Ovary (tissue), 9 donors: ENCODE data around the gene NCOA6. TPM values are rescaled to one million over a fixed set of nuclear protein-coding genes. Genes with fewer than 3 reads are reported as not detected.

ENCODE experiments used
- DNase-seq, 5 donors: peaks; one replicate each; pipeline ENCODE4 v3.0.0-alpha.2; 2019 to 2020
- H3K27ac ChIP-seq, 2 donors: fragments of 200-600 bp; one replicate each; pipeline versions ENCODE4 v1.5.1 to v1.8.0; 2019 to 2022
- H3K27me3 ChIP-seq: fragments of 200-600 bp; one replicate; pipeline ENCODE4 v1.8.0; 2022
- H3K36me3 ChIP-seq: fragments of 200-600 bp; sonication (generic); one replicate; pipeline ENCODE4 v1.5.1; 2019
- H3K4me1 ChIP-seq: one replicate; pipeline ENCODE4 v1.8.1; 2013; ENCODE audit warnings: mild to moderate bottlenecking, moderate library complexity; ENCODE audit not compliant: insufficient read depth
- H3K4me3 ChIP-seq: fragments of 200-600 bp; sonication (generic); one replicate; pipeline ENCODE4 v1.5.1; 2017
- H3K9me3 ChIP-seq, 2 donors: fragments of 200-600 bp in 1 of 2; sonication (generic) in 1 of 2; one replicate each; pipeline versions ENCODE4 v1.5.1 to v1.8.1; 2013 to 2019; ENCODE audit warnings: mild to moderate bottlenecking in 1 of 2, moderate library complexity in 1 of 2
- EP300 ChIP-seq: sonication (generic); formaldehyde crosslinking; IDR thresholded peaks from one replicate; pipeline ENCODE4 v1.6.1; 2017; ENCODE audit warnings: antibody characterized with exemption
- POLR2A ChIP-seq: fragments of 450-650 bp; IDR thresholded peaks from one replicate; pipeline ENCODE4 v1.6.1; 2017; ENCODE audit warnings: antibody characterized with exemption, mild to moderate bottlenecking, moderate library complexity
- WGBS, 3 donors: extraction: QIAGEN DNeasy Blood & Tissue Kit in 1 of 3; methylation state at CpG; one replicate each; pipeline versions ENCODE4 v1.1.5 to v1.1.7; 2013 to 2017; 5-methylcytosine and 5-hydroxymethylcytosine counted together
- intact Hi-C, 4 donors: fragments of 100-400 bp; cut with DNase I; formaldehyde crosslinking; loops; one replicate each; pipeline versions ENCODE4 v1.11.0 to v1.15.1; 2022 to 2023
- polyA plus RNA-seq, 2 donors: library from polyadenylated mRNA; stranded (reverse); fragments of 200-250 nt in 1 of 2; fragments of 350-450 nt in 1 of 2; fragmentation: Illumina TruSeq in 1 of 2; extraction: RNeasy Lipid Tissue Mini Kit (QIAGEN cat#74804) in 1 of 2; gene quantifications; one replicate each; pipeline ENCODE4 v1.2.3, GENCODE V29; 2013 to 2014
- total RNA-seq, 7 donors: library from RNA; depleted of rRNA in 2 of 7; stranded (reverse); fragments of >200 nt in 2 of 7; fragmentation: NEBNext Ultra II Directional in 3 of 7; extraction: Animal tissue kit (Norgen Biotek cat#: 25700) in 3 of 7; gene quantifications; one replicate each; pipeline versions ENCODE4 v1.1.0 to v1.2.4, GENCODE V29; 2016 to 2023
- TF ChIP-seq, protein P1 (sequence below), 3 donors: fragments of 450-650 bp in 2 of 3; fragments of 200-600 bp in 1 of 3; IDR thresholded peaks; one replicate each; pipeline versions ENCODE4 v1.5.1 to v1.8.0; 2016 to 2022; ENCODE audit warnings: antibody characterized with exemption in 3 of 3, mild to moderate bottlenecking in 1 of 3
- donor health status: DM: no; HTN: no; CAD: no; lungs with moderate emphysema.
- donor health status: DM: no; HTN: no; CAD: no.
- donor health status: Bipolar disorder and iron deficiency.
- donor health status: DM: yes; HTN: yes; CAD: no.
- donor health status: DM: no; HTN: no; CAD: no.
- donor health status: DM: yes; HTN: yes; CAD: no.

Gene NCOA6
- total and polyA plus RNA-seq, 9 donors = 10.5 to 31.7 (median 23.9) TPM

DNA sequence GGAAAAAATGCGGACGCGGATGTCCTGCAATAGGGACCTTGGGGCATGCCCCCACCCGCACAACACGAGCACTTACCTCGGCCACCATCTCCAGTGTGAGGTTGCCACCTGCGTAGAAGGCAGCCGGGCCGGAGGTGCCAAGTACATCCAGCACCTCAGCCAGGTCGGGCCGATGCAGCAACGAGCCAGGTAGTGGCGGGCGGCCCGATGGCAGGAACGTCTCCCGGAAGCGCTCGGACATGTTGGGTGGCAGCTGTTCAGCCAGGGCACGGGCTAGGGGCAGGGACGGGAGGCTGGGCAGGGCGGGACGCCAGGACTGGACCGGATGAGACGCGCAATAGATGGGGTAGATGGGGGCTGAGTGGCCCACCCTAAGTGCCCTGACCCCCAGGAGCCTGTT lies 33.9 kb upstream of the NCOA6 start:
- intact Hi-C loops = no loop called here
- Histone ChIP-seq H3K27ac (no peak overlapping the region), H3K4me3 (no peak overlapping the region), H3K27me3 (no peaks in the 10 kb centered on the region), H3K4me1 (no peaks in the 10 kb centered on the region), H3K36me3 (no peaks in the 10 kb centered on the region), H3K9me3 (no peaks in the 10 kb centered on the region)
- 92 to 96% (median 95%) methylated on average over 26 of the region's 26 CpGs for WGBS, 3 donors
- no peak for DNase-seq
- no peak for TF ChIP-seq EP300
- TF ChIP-seq POLR2A = no peak
- TF ChIP-seq, protein P1, sequence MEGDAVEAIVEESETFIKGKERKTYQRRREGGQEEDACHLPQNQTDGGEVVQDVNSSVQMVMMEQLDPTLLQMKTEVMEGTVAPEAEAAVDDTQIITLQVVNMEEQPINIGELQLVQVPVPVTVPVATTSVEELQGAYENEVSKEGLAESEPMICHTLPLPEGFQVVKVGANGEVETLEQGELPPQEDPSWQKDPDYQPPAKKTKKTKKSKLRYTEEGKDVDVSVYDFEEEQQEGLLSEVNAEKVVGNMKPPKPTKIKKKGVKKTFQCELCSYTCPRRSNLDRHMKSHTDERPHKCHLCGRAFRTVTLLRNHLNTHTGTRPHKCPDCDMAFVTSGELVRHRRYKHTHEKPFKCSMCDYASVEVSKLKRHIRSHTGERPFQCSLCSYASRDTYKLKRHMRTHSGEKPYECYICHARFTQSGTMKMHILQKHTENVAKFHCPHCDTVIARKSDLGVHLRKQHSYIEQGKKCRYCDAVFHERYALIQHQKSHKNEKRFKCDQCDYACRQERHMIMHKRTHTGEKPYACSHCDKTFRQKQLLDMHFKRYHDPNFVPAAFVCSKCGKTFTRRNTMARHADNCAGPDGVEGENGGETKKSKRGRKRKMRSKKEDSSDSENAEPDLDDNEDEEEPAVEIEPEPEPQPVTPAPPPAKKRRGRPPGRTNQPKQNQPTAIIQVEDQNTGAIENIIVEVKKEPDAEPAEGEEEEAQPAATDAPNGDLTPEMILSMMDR (IDR thresholded peaks at IDR 0.05) = no peak

DNA sequence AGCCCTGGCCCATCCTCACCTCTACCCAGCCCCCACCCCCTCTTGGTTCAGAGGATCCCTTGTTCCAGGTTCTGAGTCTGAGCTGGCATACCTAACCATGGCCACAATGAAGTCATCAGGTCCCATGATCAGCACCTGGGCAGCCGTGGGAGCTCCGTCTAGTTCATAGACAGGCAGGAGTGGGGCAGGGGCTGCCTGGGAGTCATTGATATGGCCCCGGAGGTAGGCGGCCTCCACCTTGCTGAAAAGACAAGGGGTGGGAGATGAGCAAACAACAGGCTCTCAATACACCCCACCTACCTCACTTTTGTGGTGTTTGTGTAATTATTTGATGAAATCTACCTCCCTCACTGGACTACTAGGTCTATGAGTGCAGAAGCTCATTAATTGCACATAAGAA lies 26.8 kb upstream of the NCOA6 start:
- intact Hi-C loops = no loop called here
- WGBS, 3 donors = 88 to 89% (median 89%) methylated on average over 4 of the region's 4 CpGs
- Histone ChIP-seq H3K4me1 (no peaks in the 10 kb centered on the region), H3K9me3 (no peaks in the 10 kb centered on the region), H3K27me3 (no peaks in the 10 kb centered on the region), H3K36me3 (no peaks in the 10 kb centered on the region), H3K27ac (no peak overlapping the region), H3K4me3 (no peak overlapping the region)
- TF ChIP-seq POLR2A = no peak
- TF ChIP-seq, protein P1 (IDR thresholded peaks at IDR 0.05) = no peak
- no peak for TF ChIP-seq EP300
- DNase-seq = no peak

DNA sequence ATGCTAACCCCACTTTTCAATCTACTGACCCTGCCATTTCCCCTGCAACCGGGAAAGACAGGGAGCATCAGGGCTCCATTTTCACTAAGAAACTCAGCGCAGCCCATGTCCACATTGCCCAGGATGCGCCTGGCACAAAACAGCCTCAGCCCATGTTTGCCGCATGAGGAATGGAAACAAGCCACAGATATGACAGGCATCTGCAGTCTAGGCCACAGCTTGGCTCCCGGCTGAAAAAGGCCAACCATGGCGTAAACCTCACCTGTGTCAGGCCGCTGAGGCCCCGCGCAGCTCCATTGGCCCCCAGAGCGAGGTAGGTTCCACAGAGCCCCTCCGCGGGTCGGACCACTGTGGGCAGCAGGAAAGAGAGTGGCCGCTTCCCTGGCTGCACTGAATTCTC lies 25.5 kb upstream of the NCOA6 start:
- no peaks in the 10 kb centered on the region for H3K27me3 ChIP-seq
- intact Hi-C loops = no loop called here
- 93 to 97% (median 96%) methylated on average over 14 of the region's 14 CpGs for WGBS, 3 donors
- no peaks in the 10 kb centered on the region for H3K9me3 ChIP-seq
- no peak overlapping the region for H3K27ac ChIP-seq
- no peak for DNase-seq
- no peak overlapping the region for H3K4me3 ChIP-seq
- TF ChIP-seq, protein P1 (IDR thresholded peaks at IDR 0.05) = no peak
- TF ChIP-seq EP300 (no peak), POLR2A (no peak)
- H3K36me3 ChIP-seq = no peaks in the 10 kb centered on the region
- no peaks in the 10 kb centered on the region for H3K4me1 ChIP-seq

DNA sequence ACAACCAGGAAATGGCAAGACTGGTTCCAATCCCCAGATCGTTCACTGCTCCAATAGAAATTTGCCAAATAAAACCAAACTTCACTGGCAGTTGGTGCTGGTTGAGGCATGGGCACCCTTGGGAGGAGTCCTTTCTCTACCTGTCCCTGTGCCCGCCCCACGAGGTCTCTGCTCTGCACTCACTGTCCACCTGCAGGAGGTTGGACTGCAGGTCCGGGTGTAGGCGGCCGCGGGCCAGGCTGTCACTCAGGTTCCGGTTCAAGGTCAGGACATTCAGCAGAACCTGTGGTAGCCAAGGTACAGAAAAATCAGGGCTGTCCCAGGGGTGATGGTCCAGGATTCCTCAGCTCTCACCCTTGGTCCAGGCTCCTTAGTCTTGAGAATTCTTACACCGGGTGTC lies 24.3 kb upstream of the NCOA6 start:
- H3K27me3 ChIP-seq = no peaks in the 10 kb centered on the region
- intact Hi-C loops = no loop called here
- no peak for DNase-seq
- no peaks in the 10 kb centered on the region for H3K9me3 ChIP-seq
- H3K4me3 ChIP-seq = no peak overlapping the region
- 78 to 91% (median 83%) methylated on average over 9 of the region's 9 CpGs for WGBS, 3 donors
- H3K27ac ChIP-seq = no peak overlapping the region
- no peaks in the 10 kb centered on the region for H3K36me3 ChIP-seq
- no peaks in the 10 kb centered on the region for H3K4me1 ChIP-seq
- no peak for TF ChIP-seq EP300
- no peak for TF ChIP-seq POLR2A
- TF ChIP-seq, protein P1 (IDR thresholded peaks at IDR 0.05) = no peak

DNA sequence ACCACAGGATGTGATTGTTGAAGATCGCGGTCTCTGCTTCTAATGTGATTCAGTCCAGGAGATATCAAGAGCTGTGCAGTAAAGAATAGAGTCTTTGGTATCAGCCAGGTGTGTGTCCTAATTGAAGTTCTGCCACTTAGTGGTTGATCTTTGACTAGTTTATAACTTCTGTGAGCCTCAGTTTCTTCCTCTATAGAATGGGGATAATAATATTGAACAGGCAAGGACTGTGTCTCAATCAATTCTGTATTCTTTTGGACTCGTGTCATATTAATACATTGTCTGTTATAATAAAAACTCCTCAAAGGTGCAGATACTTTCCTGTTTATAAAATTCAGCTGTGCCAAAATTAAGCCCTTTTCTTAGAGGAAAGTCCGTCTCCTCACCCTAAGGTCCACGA lies 23.1 kb upstream of the NCOA6 start:
- TF ChIP-seq EP300 (no peak), POLR2A (no peak)
- TF ChIP-seq, protein P1 (IDR thresholded peaks at IDR 0.05) = no peak
- WGBS, 3 donors = 93 to 95% (median 95%) methylated on average over 5 of the region's 5 CpGs
- H3K27me3 ChIP-seq = no peaks in the 10 kb centered on the region
- intact Hi-C loops = no loop called here
- DNase-seq = no peak
- H3K4me3 ChIP-seq = no peak overlapping the region
- no peak overlapping the region for H3K27ac ChIP-seq
- no peaks in the 10 kb centered on the region for H3K9me3 ChIP-seq
- H3K36me3 ChIP-seq = no peaks in the 10 kb centered on the region
- H3K4me1 ChIP-seq = no peaks in the 10 kb centered on the region
